Mesenchymal stem cell (in vitro differentiated cells and primary cell): ENCODE results near the gene SEPTIN3.
A peak's percentile ranks its signal among the peaks of the same experiment; 100 is the strongest.

Experiments used
- DNase-seq: peaks from one replicate; pipeline ENCODE4 v3.0.0-alpha.2; 2013
- H2AFZ ChIP-seq: one replicate; pipeline ENCODE4 v1.6.1; 2013; ENCODE audit warnings: low read depth, mild to moderate bottlenecking, control low read depth, inconsistent platforms, low read length, moderate library complexity
- H2AK5ac ChIP-seq: 2 replicates; pipeline ENCODE4 v1.6.1; 2013; ENCODE audit warnings: low read length, moderate library complexity, mild to moderate bottlenecking, inconsistent platforms; ENCODE audit not compliant: severe bottlenecking
- H2BK120ac ChIP-seq: one replicate; pipeline ENCODE4 v1.6.1; 2013; ENCODE audit warnings: low read depth, mild to moderate bottlenecking, inconsistent platforms, low read length, moderate library complexity
- H2BK12ac ChIP-seq, 2 experiments: one replicate each; pipeline ENCODE4 v1.6.1; 2013; ENCODE audit warnings: inconsistent platforms in 2 of 2, low read length in 2 of 2, mild to moderate bottlenecking in 2 of 2, moderate library complexity in 2 of 2, control low read depth in 1 of 2
- H2BK15ac ChIP-seq: one replicate; pipeline ENCODE4 v1.6.1; 2013; ENCODE audit warnings: mild to moderate bottlenecking, low read depth, inconsistent platforms; ENCODE audit not compliant: poor library complexity, severe bottlenecking
- H2BK5ac ChIP-seq: 2 replicates; pipeline ENCODE4 v1.6.1; 2013; ENCODE audit warnings: low read depth, mild to moderate bottlenecking, low read length, control low read depth, inconsistent platforms; ENCODE audit not compliant: poor library complexity, severe bottlenecking
- H3K14ac ChIP-seq, 2 experiments: one replicate each; pipeline ENCODE4 v1.6.1; 2013; ENCODE audit warnings: inconsistent platforms in 2 of 2, low read length in 2 of 2, control low read depth in 1 of 2, mild to moderate bottlenecking in 1 of 2, moderate library complexity in 1 of 2
- H3K18ac ChIP-seq, 2 experiments: one replicate each; pipeline ENCODE4 v1.6.1; 2013; ENCODE audit warnings: inconsistent platforms in 2 of 2, low read length in 2 of 2, control low read depth in 1 of 2, low read depth in 1 of 2, mild to moderate bottlenecking in 1 of 2
- H3K23ac ChIP-seq, 2 experiments: one replicate each; pipeline ENCODE4 v1.6.1; 2013; ENCODE audit warnings: inconsistent platforms in 2 of 2, low read length in 2 of 2, mild to moderate bottlenecking in 2 of 2, moderate library complexity in 2 of 2, control low read depth in 1 of 2
- H3K27ac ChIP-seq: 2 replicates; pipeline ENCODE4 v1.5.1; 2013; ENCODE audit warnings: mild to moderate bottlenecking, moderate library complexity, low read length, control low read depth, inconsistent platforms; ENCODE audit not compliant: poor library complexity, severe bottlenecking
- H3K27me3 ChIP-seq, 2 experiments: 2 replicates each; pipeline versions ENCODE4 v1.6.1 to v1.7.0; 2013; ENCODE audit warnings: low read length in 2 of 2, mild to moderate bottlenecking in 2 of 2, moderate library complexity in 2 of 2, control low read depth in 1 of 2, inconsistent platforms in 1 of 2; ENCODE audit not compliant: control insufficient read depth in 1 of 2, insufficient read depth in 1 of 2
- H3K36me3 ChIP-seq, 2 experiments: 2 replicates each; pipeline versions ENCODE4 v1.6.1 to v1.7.0; 2013; ENCODE audit warnings: low read length in 2 of 2, control low read depth in 1 of 2, inconsistent platforms in 1 of 2, low read depth in 1 of 2, mild to moderate bottlenecking in 1 of 2; ENCODE audit not compliant: insufficient read depth in 2 of 2, control insufficient read depth in 1 of 2
- H3K4ac ChIP-seq, 2 experiments: one replicate each; pipeline ENCODE4 v1.6.1; 2013; ENCODE audit warnings: inconsistent platforms in 2 of 2, low read length in 2 of 2, mild to moderate bottlenecking in 2 of 2, moderate library complexity in 2 of 2, control low read depth in 1 of 2, low read depth in 1 of 2
- H3K4me1 ChIP-seq: 2 replicates; pipeline ENCODE4 v1.6.1; 2013; ENCODE audit warnings: low read depth, low read length, control low read depth; ENCODE audit not compliant: control insufficient read depth, insufficient read depth
- H3K4me2 ChIP-seq: 2 replicates; pipeline ENCODE4 v1.6.1; 2013; ENCODE audit warnings: low read length, mild to moderate bottlenecking, inconsistent platforms; ENCODE audit not compliant: poor library complexity, severe bottlenecking
- H3K4me3 ChIP-seq, 2 experiments: 2 replicates each; pipeline versions ENCODE4 v1.5.1 to v1.7.0; 2013; ENCODE audit warnings: low read length in 2 of 2, mild to moderate bottlenecking in 2 of 2, control low read depth in 1 of 2, low read depth in 1 of 2; ENCODE audit not compliant: insufficient read depth in 1 of 2
- H3K79me1 ChIP-seq: replicated peaks from 2 replicates; pipeline ENCODE4 v1.6.1; 2013; ENCODE audit warnings: mild to moderate bottlenecking, control low read depth, low read length, inconsistent platforms; ENCODE audit not compliant: poor library complexity, severe bottlenecking
- H3K9ac ChIP-seq: 2 replicates; pipeline ENCODE4 v1.7.0; 2013; ENCODE audit warnings: mild to moderate bottlenecking, low read length, moderate library complexity
- H3K9me3 ChIP-seq: 2 replicates; pipeline ENCODE4 v1.7.0; 2013; ENCODE audit warnings: mild to moderate bottlenecking, low read length; ENCODE audit not compliant: control insufficient read depth
- H4K8ac ChIP-seq: one replicate; pipeline ENCODE4 v1.6.1; 2013; ENCODE audit warnings: inconsistent platforms, mild to moderate bottlenecking, low read length, moderate library complexity
- H4K91ac ChIP-seq: one replicate; pipeline ENCODE4 v1.6.1; 2013; ENCODE audit warnings: mild to moderate bottlenecking, low read length, inconsistent platforms
- WGBS: methylation state at CpG from one replicate; pipeline ENCODE4 v1.1.7; 2013; ENCODE audit warnings: mixed read lengths; 5-methylcytosine and 5-hydroxymethylcytosine counted together

Gene SEPTIN3

GRCh38 chr22:41979423-41980250 is 10.4 kb downstream of the SEPTIN3 start:
- Histone ChIP-seq H4K91ac (no peak overlapping the region), H2BK15ac (no peak overlapping the region), H3K36me3 (no peaks in the 10 kb centered on the region), H3K23ac (no peak overlapping the region), H3K4me2 (no peak overlapping the region), H4K8ac (no peak overlapping the region), H3K9ac (no peak overlapping the region), H3K4me3 (no peak overlapping the region), H2BK12ac (no peak overlapping the region), H2AFZ (no peak overlapping the region), H3K9me3 (no peaks in the 10 kb centered on the region), H3K18ac (no peak overlapping the region), H3K27ac (no peak overlapping the region), H3K79me1 (no peaks in the 10 kb centered on the region), H3K4ac (no peak overlapping the region), H3K4me1 (peaks cover 9% of the 10 kb centered on the region), H2AK5ac (no peak overlapping the region), H2BK5ac (no peak overlapping the region), H2BK120ac (no peak overlapping the region), H3K14ac (no peak overlapping the region), H3K27me3 (peaks cover 63% of the 10 kb centered on the region in 2 experiments)
- WGBS, result 87% methylated on average over 8 of the region's 9 CpGs
- DNase-seq, result no peak

- Histone ChIP-seq H3K14ac (no peak overlapping the region), H2AK5ac (no peak overlapping the region), H3K4me1 (no peaks in the 10 kb centered on the region), H3K9me3 (no peaks in the 10 kb centered on the region), H2BK5ac (no peak overlapping the region), H2AFZ (no peak overlapping the region), H3K18ac (no peak overlapping the region), H4K91ac (no peak overlapping the region), H3K9ac (no peak overlapping the region), H2BK12ac (no peak overlapping the region), H2BK120ac (no peak overlapping the region), H3K27me3 (peaks cover 45 to 51% of the 10 kb centered on the region in 2 experiments), H3K23ac (no peak overlapping the region), H3K4ac (no peak overlapping the region), H3K79me1 (no peaks in the 10 kb centered on the region), H2BK15ac (no peak overlapping the region), H4K8ac (no peak overlapping the region), H3K27ac (no peak overlapping the region), H3K4me2 (no peak overlapping the region), H3K4me3 (no peak overlapping the region), H3K36me3 (no peaks in the 10 kb centered on the region)
- DNase-seq, result no peak
- WGBS, result 81% methylated on average over 5 of the region's 5 CpGs
Measured at GRCh38 chr22:41982865-41983264, 13.6 kb downstream of the SEPTIN3 start.

- Histone ChIP-seq H4K8ac (no peak overlapping the region), H3K4ac (no peak overlapping the region), H2AFZ (no peak overlapping the region), H4K91ac (no peak overlapping the region), H3K4me2 (no peak overlapping the region), H3K9me3 (no peaks in the 10 kb centered on the region), H3K4me1 (no peaks in the 10 kb centered on the region), H3K23ac (no peak overlapping the region), H3K14ac (no peak overlapping the region), H2BK120ac (no peak overlapping the region), H2AK5ac (no peak overlapping the region), H3K79me1 (no peaks in the 10 kb centered on the region), H2BK15ac (no peak overlapping the region), H2BK5ac (no peak overlapping the region), H3K9ac (no peak overlapping the region), H2BK12ac (no peak overlapping the region), H3K4me3 (no peak overlapping the region), H3K18ac (no peak overlapping the region), H3K36me3 (no peaks in the 10 kb centered on the region), H3K27ac (no peak overlapping the region), H3K27me3 (peaks cover 37 to 43% of the 10 kb centered on the region in 2 experiments)
- 89% methylated on average over 6 of the region's 6 CpGs for WGBS
- DNase-seq, result peak; percentile 48
Measured at GRCh38 chr22:41983513-41984405, 14.5 kb downstream of the SEPTIN3 start.

GRCh38 chr22:41987276-41987675 is 18.0 kb downstream of the SEPTIN3 start:
- no peak overlapping the region for H2BK120ac ChIP-seq
- no peaks in the 10 kb centered on the region for H3K4me1 ChIP-seq
- H3K9ac ChIP-seq, result no peak overlapping the region
- no peaks in the 10 kb centered on the region for H3K79me1 ChIP-seq
- H3K23ac ChIP-seq, result no peak overlapping the region
- no peak overlapping the region for H3K14ac ChIP-seq
- H3K4me2 ChIP-seq, result no peak overlapping the region
- H2BK5ac ChIP-seq, result no peak overlapping the region
- H3K4ac ChIP-seq, result no peak overlapping the region
- H3K36me3 ChIP-seq, result no peaks in the 10 kb centered on the region
- H2AFZ ChIP-seq, result no peak overlapping the region
- no peak overlapping the region for H2AK5ac ChIP-seq
- H3K4me3 ChIP-seq, result no peak overlapping the region
- H3K18ac ChIP-seq, result no peak overlapping the region
- no peak overlapping the region for H4K91ac ChIP-seq
- H2BK12ac ChIP-seq, result no peak overlapping the region
- no peaks in the 10 kb centered on the region for H3K9me3 ChIP-seq
- H2BK15ac ChIP-seq, result no peak overlapping the region
- no peak overlapping the region for H4K8ac ChIP-seq
- H3K27ac ChIP-seq, result no peak overlapping the region
- H3K27me3 ChIP-seq, result peaks cover 25 to 42% of the 10 kb centered on the region in 2 experiments
- 94% methylated on average over 5 of the region's 5 CpGs for WGBS
- no peak for DNase-seq
